T-helper 2 cell (primary cell): Measurements from ENCODE around the gene PRODH.
"Not testable (repeated sequence)": the region's sequence is repeated elsewhere in the genome, so short reads cannot be mapped to it uniquely, and the experiment has no call there.

Experiments used
- DNase-seq, 5 experiments: peaks; one replicate each; pipeline versions ENCODE4 v3.0.0 to v3.0.0-alpha.2; 2012 to 2022

Gene PRODH

DNA sequence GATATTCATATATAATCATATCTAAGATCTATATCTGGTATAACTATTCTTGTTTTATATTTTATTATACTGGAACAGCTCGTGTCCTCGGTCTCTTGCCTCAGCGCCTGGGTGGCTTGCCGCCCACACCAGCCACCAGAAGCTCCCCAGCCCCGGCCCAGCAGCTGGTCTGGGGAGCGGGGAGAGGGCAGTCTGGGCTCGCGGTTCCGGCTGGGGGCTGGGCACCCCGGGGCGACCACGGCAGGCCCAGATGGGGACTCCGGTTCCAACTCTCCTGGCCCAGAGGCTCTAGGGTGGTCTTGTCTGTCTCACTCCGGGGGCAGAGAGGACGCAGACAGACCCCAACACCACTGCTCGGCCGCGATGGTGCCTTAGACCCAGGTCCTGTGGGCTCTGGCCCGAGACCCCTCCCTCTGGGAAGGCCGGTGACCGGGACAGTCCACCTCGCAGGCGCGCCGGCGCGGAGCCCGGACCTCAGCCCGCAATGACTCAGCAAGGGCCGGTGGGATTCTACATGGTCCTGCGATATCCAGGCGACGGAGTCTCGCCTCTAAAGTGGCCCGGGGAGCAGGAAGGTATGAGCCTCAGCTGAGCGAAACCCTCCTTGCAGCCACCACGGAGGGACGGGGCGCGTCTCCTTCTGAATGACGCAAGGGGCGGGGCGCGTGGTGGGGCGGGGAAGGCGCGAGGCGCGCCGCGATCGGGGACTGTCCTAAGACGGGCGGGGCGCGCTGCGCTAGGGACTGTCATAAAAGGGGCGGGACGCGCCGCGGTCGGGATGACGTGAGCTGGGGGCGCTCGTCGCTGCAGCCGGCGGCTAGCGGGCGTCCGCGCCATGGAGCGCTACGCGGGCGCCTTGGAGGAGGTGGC lies 30.3 kb downstream of the PRODH start, which contains the start of gene DGCR6:
TSS of gene DGCR6 (plus strand) at position 781 of the 870 bp plus-strand sequence. CDS start at position 836, 55 bp downstream.
- DNase-seq, result no peak

DNA sequence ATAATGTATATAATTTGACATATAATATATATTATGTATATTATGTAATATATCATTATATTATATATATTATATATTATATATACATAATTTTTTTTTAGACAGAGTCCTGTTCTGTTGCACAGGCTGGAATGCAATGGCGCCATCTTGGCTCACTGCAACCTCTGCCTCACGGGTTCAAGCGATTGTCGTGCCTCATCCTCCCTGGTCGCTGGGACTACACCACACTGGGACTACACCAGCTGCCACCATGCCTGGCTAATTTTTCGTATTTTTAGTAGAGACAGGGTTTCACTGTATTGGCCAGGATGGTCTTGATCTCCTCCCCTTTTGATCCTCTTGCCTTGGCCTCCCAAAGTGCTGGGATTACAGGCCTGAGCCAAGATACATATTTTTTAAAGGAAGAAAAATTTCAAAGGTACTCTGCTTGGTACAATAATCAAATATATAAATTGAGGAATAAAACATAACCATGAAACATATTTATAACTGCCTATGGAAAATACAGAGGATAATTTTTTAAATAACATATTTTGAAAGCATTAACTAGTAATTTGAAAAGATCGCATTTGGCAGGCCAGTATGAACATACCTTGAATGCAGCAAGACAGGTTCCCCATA lies 39.9 kb downstream of the PRODH start:
- peak in 1 of 5 experiments; percentile 20 for DNase-seq

DNA sequence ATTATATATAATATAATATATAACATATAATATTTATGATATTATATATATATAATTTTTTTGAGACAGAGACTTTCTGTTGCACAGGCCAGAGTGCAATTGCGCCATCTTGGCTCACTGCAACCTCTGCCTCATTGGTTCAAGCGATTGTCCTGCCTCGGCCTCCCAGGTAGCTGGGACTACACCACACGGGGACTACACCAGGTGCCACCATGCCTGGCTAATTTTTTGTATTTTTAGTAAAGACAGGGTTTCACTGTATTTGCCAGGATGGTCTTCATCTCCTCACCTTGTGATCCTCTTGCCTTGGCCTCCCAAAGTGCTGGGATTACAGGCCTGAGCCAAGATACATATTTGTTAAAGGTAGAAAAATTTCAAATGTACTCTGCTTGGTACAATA lies 42.3 kb downstream of the PRODH start:
- DNase-seq, result not testable (repeated sequence)

DNA sequence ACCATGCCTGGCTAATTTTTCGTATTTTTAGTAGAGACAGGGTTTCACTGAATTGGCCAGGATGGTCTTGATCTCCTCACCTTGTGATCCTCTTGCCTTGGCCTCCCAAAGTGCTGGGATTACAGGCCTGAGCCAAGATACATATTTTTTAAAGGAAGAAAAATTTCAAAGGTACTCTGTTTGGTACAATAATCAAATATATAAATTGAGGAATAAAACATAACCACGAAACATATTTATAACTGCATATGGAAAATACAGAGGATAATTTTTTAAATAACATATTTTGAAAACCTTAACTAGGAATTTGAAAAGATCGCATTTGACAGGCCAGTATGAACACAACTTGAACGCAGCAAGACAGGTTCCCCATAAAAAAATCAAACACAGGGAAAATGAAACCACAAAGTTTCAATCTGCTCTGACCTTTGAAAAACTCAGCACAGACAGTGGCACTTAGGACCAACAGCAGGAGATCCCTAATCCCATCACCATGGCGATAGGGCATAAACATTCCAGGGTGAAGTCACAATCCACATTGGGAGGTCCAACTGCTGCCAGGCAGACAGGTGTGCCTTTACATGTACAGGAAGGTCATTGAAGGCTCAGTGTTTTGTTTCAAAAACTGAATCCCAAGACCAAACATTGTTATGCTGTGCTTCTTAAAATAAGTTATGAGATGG lies 45.4 kb downstream of the PRODH start:
- DNase-seq, result not testable (repeated sequence)

DNA sequence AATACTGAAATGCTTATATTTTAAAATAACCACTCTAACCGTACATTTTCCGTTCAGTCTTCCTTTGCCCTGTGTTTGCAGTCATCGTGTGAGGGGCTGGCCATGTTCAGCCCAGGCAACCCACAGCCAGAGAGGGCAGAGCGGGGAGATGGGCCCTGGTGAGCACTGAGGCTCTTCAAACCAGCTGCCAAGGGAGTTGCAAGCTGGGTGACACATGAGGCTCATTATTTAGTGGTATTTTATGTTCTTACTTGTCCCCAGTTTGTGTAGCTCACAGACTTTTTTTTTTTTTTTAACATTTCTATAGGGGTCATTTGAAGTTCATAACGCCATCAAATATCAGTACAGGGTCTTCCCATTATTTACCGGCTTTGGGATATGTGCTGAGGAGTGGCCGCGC lies 48.0 kb downstream of the PRODH start:
- no peak for DNase-seq

DNA sequence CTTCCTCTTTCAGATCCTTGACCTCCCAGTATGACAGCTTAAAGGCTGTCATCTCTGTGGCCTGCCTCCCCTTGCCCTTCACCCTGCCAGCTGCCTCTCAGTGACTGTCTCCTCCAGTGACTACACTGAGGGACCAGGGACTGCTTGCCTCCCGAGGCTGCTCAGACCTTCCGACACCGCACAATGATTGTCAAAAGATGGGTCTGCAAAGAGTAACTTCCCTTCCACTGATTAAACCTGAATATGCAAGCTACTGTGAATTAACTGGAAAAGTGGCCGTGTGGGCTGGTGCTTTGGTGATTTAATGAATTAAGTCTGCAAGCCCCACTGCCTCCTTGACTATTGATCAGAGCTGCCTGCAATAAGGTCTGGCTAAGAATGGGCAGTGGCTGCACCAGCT lies 51.6 kb downstream of the PRODH start:
- not testable (repeated sequence) for DNase-seq

DNA sequence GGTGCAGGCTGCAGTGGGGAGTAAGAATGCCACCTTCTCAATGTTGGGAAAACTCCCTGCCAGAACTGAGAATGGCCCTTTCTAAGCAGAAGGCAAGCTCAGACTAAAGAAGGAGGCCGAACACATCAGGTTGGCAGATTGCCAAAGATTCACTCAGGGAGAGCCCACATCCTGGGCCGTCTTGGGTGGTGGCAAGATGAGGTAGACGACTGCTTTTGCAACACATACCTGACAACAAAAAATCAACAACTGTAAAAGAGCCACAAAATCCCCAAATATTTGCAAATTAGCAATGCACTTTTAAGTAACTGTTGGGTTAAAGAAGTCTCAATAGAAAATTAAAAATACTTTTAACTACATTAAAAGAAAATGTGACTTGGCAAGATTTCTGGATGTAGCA lies 54.8 kb downstream of the PRODH start:
- DNase-seq, result peak in 4 of 5 experiments; percentile 16 to 85 (median 56)
